Smooth muscle cell of the coronary artery (primary cell): ENCODE data around the gene BCL2L11. TPM values are rescaled to one million over a fixed set of nuclear protein-coding genes. Genes with fewer than 3 reads are reported as not detected.

Experiments used
- total RNA-seq: library from RNA; depleted of rRNA; stranded (reverse); fragments of >200 nt; gene quantifications from 2 replicates; pipeline ENCODE4 v1.2.3, GENCODE V29; 2014; ENCODE audit warnings: low replicate concordance

The BCL2L11 gene, protein sequence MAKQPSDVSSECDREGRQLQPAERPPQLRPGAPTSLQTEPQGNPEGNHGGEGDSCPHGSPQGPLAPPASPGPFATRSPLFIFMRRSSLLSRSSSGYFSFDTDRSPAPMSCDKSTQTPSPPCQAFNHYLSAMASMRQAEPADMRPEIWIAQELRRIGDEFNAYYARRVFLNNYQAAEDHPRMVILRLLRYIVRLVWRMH
- 0.53 and 2.0 TPM in 2 replicates for total RNA-seq

GRCh38 chr2:111120253-111121027 lies at the start of gene BCL2L11:
BCL2L11 (plus strand) TSS chr2:111120914; CDS start chr2:111123746, 2,832 bp downstream.

